CD14-positive monocyte (primary cell): Measurements from ENCODE around the gene MICU1. TPM values are rescaled to one million over a fixed set of nuclear protein-coding genes. Genes with fewer than 3 reads are reported as not detected.

Experiments
- DNase-seq, 3 donors: peaks; one replicate each; pipeline ENCODE4 v3.0.0-alpha.2; 2011 to 2022
- H2AFZ ChIP-seq: 2 replicates; pipeline ENCODE4 v1.6.0; 2012; ENCODE audit warnings: mild to moderate bottlenecking, low read depth, low read length, inconsistent platforms; ENCODE audit not compliant: insufficient read depth, poor library complexity, severe bottlenecking
- H3K27ac ChIP-seq, 2 donors: 1 replicate in 1 of 2; 2 replicates in 1 of 2; pipeline ENCODE4 v1.5.1; 2012 to 2013; ENCODE audit warnings: low read length in 2 of 2, control low read depth in 1 of 2, inconsistent platforms in 1 of 2, low read depth in 1 of 2, mild to moderate bottlenecking in 1 of 2
- H3K27me3 ChIP-seq, 2 donors: one replicate each; pipeline versions ENCODE4 v1.6.0 to v1.6.1; 2011 to 2013; ENCODE audit warnings: low read length in 2 of 2; ENCODE audit not compliant: control insufficient read depth in 2 of 2, insufficient read depth in 2 of 2
- H3K36me3 ChIP-seq, 2 donors: replicated peaks in 1 of 2; 1 replicate in 1 of 2; 2 replicates in 1 of 2; pipeline versions ENCODE4 v1.5.1 to v1.6.1; 2012 to 2013; ENCODE audit warnings: low read length in 2 of 2, control low read depth in 1 of 2, inconsistent platforms in 1 of 2, mild to moderate bottlenecking in 1 of 2; ENCODE audit not compliant: insufficient read depth in 2 of 2, control insufficient read depth in 1 of 2
- H3K4me1 ChIP-seq, 2 donors: 1 replicate in 1 of 2; 2 replicates in 1 of 2; pipeline versions ENCODE4 v1.5.1 to v1.6.1; 2012 to 2013; ENCODE audit warnings: low read length in 2 of 2, control low read depth in 1 of 2, inconsistent platforms in 1 of 2, mild to moderate bottlenecking in 1 of 2, moderate library complexity in 1 of 2; ENCODE audit not compliant: insufficient read depth in 2 of 2, control insufficient read depth in 1 of 2
- H3K4me2 ChIP-seq: replicated peaks from 2 replicates; pipeline ENCODE3; 2012; ENCODE audit warnings: low read length, moderate library complexity, mild to moderate bottlenecking; ENCODE audit not compliant: poor library complexity, severe bottlenecking; ENCODE audit errors: extremely low read depth
- H3K4me3 ChIP-seq, 3 experiments: fragments of 200-600 bp in 1 of 3; sonication (generic) in 1 of 3; replicated peaks in 1 of 3; 1 replicate in 2 of 3; 2 replicates in 1 of 3; pipeline ENCODE4 v1.5.1; 2011 to 2013; ENCODE audit warnings: low read length in 3 of 3, mild to moderate bottlenecking in 3 of 3, control low read depth in 2 of 3, low read depth in 2 of 3, inconsistent platforms in 1 of 3, moderate library complexity in 1 of 3
- H3K79me2 ChIP-seq: 2 replicates; pipeline ENCODE4 v1.6.0; 2012; ENCODE audit warnings: mild to moderate bottlenecking, control low read depth, inconsistent platforms, low read length, moderate library complexity; ENCODE audit not compliant: insufficient read depth
- H3K9ac ChIP-seq: 2 replicates; pipeline ENCODE4 v1.6.0; 2017; ENCODE audit warnings: low read length, mild to moderate bottlenecking; ENCODE audit not compliant: insufficient read depth, poor library complexity, severe bottlenecking
- H3K9me3 ChIP-seq, 2 donors: replicated peaks in 1 of 2; 1 replicate in 1 of 2; 2 replicates in 1 of 2; pipeline versions ENCODE4 v1.5.1 to v1.6.1; 2012 to 2013; ENCODE audit warnings: low read length in 2 of 2, control low read depth in 1 of 2; ENCODE audit not compliant: control insufficient read depth in 1 of 2, insufficient read depth in 1 of 2
- H4K20me1 ChIP-seq: 2 replicates; pipeline ENCODE4 v1.6.0; 2012; ENCODE audit warnings: mild to moderate bottlenecking, low read length, control low read depth, moderate library complexity; ENCODE audit not compliant: insufficient read depth
- H3K27ac Mint-ChIP-seq, 7 donors: one replicate each; pipeline ENCODE4 v1.8.0; 2020; ENCODE audit warnings: mild to moderate bottlenecking in 7 of 7, mixed read lengths in 7 of 7, moderate library complexity in 6 of 7, inconsistent platforms in 2 of 7
- H3K27me3 Mint-ChIP-seq, 3 donors: one replicate each; pipeline ENCODE4 v1.8.0; 2021 to 2022; ENCODE audit warnings: low read depth in 3 of 3, mild to moderate bottlenecking in 3 of 3, mixed read lengths in 3 of 3, moderate library complexity in 3 of 3, inconsistent platforms in 1 of 3
- H3K36me3 Mint-ChIP-seq, 2 donors: one replicate each; pipeline ENCODE4 v1.8.0; 2020; ENCODE audit warnings: mixed read lengths in 2 of 2, inconsistent platforms in 1 of 2, mild to moderate bottlenecking in 1 of 2
- H3K4me1 Mint-ChIP-seq: one replicate; pipeline ENCODE4 v1.8.0; 2020; ENCODE audit warnings: mild to moderate bottlenecking, mixed read lengths
- H3K4me3 Mint-ChIP-seq, 2 donors: one replicate each; pipeline ENCODE4 v1.8.0; 2020; ENCODE audit warnings: mild to moderate bottlenecking in 2 of 2, mixed read lengths in 2 of 2, moderate library complexity in 1 of 2
- H3K9me3 Mint-ChIP-seq, 7 donors: one replicate each; pipeline ENCODE4 v1.8.0; 2020 to 2022; ENCODE audit warnings: mixed read lengths in 7 of 7, mild to moderate bottlenecking in 6 of 7, moderate library complexity in 6 of 7, inconsistent platforms in 2 of 7
- CTCF ChIP-seq: fragments of 200-600 bp; IDR thresholded peaks from one replicate; pipeline ENCODE4 v1.8.0; 2022; ENCODE audit warnings: antibody characterized with exemption, mild to moderate bottlenecking
- WGBS: methylation state at CpG from one replicate; pipeline ENCODE4 v1.1.5; 2013; ENCODE audit warnings: missing lambda C conversion rate; ENCODE audit not compliant: insufficient coverage; 5-methylcytosine and 5-hydroxymethylcytosine counted together
- intact Hi-C, 2 donors: fragments of 100-400 bp; cut with micrococcal nuclease; formaldehyde crosslinking; loops; one replicate each; pipeline versions ENCODE4 v1.15.0 to v1.15.1; 2023
- polyA plus RNA-seq, 3 donors: library from polyadenylated mRNA; depleted of rRNA in 1 of 3; unstranded in 2 of 3; stranded (reverse) in 1 of 3; fragments of 300-500 nt in 2 of 3; fragments of >200 nt in 1 of 3; fragmentation: Illumina TruSeq in 2 of 3; gene quantifications; 1 replicate in 2 of 3; 2 replicates in 1 of 3; pipeline ENCODE4 v1.2.3, GENCODE V29; 2012 to 2021

MICU1 gene
- polyA plus RNA-seq, 3 donors: 51.1 to 76.4 (median 51.7) TPM

GRCh38 chr10:72365106-72365895 is 260.6 kb downstream of the MICU1 start:
- no peaks in the 10 kb centered on the region for H4K20me1 ChIP-seq
- Mint-ChIP-seq H3K36me3 (peaks cover 52 to 67% of the 10 kb centered on the region in 2 donors), H3K4me3 (no peak overlapping the region), H3K27me3 (no peaks in the 10 kb centered on the region), H3K27ac (peak overlapping the region in 5 of 7 donors; percentile 30 to 77 (median 50)), H3K4me1 (peaks cover 15% of the 10 kb centered on the region), H3K9me3 (no peaks in the 10 kb centered on the region)
- 87% methylated on average over 5 of the region's 7 CpGs for WGBS
- no peaks in the 10 kb centered on the region for H3K79me2 ChIP-seq
- no peak overlapping the region for H3K4me2 ChIP-seq
- no peak for TF ChIP-seq CTCF
- intact Hi-C loops: loop anchor here (2.0 to 10.0 kb wide), 5 partner anchors 200 to 700 kb away; partner anchors contain the start of gene MCU (in 2 of the 2)
- no peaks in the 10 kb centered on the region for H3K9me3 ChIP-seq
- no peak overlapping the region for H3K9ac ChIP-seq
- H3K27me3 ChIP-seq: no peaks in the 10 kb centered on the region
- H3K4me1 ChIP-seq: peaks cover 10 to 11% of the 10 kb centered on the region in 2 donors
- peaks cover 43 to 57% of the 10 kb centered on the region in 2 donors for H3K36me3 ChIP-seq
- peak overlapping the region in 1 of 2 donors; percentile 60 for H3K27ac ChIP-seq
- DNase-seq: no peak
- H2AFZ ChIP-seq: peak overlapping the region; percentile 72
- H3K4me3 ChIP-seq: no peak overlapping the region

GRCh38 chr10:72364239-72364777 is 261.6 kb downstream of the MICU1 start:
- peak overlapping the region; percentile 72 for H2AFZ ChIP-seq
- intact Hi-C loops: loop anchor here (2.0 to 10.0 kb wide), 5 partner anchors 200 to 798 kb away; partner anchors contain the start of gene MCU (in 2 of the 2)
- H3K4me2 ChIP-seq: peak overlapping the region; percentile 29
- peak overlapping the region in 5 of 7 donors; percentile 22 to 77 (median 56) for H3K27ac Mint-ChIP-seq
- H3K4me1 ChIP-seq: peaks cover 10 to 11% of the 10 kb centered on the region in 2 donors
- H3K79me2 ChIP-seq: no peaks in the 10 kb centered on the region
- peak; percentile 80 to 87 (median 85) for DNase-seq
- H3K27me3 Mint-ChIP-seq: no peaks in the 10 kb centered on the region
- H3K4me3 ChIP-seq: peak overlapping the region in 1 of 3 experiments; percentile 18
- peaks cover 48 to 57% of the 10 kb centered on the region in 2 donors for H3K36me3 Mint-ChIP-seq
- H3K9me3 Mint-ChIP-seq: no peaks in the 10 kb centered on the region
- no peak overlapping the region for H3K9ac ChIP-seq
- peak overlapping the region in 1 of 2 donors; percentile 65 for H3K4me3 Mint-ChIP-seq
- H3K4me1 Mint-ChIP-seq: peaks cover 15% of the 10 kb centered on the region
- H3K36me3 ChIP-seq: peaks cover 38 to 47% of the 10 kb centered on the region in 2 donors
- TF ChIP-seq CTCF: peak; percentile 83
- H3K27ac ChIP-seq: peak overlapping the region; percentile 26 to 60
- H3K27me3 ChIP-seq: no peaks in the 10 kb centered on the region
- WGBS: 1% methylated on average over 10 of the region's 12 CpGs
- H4K20me1 ChIP-seq: no peaks in the 10 kb centered on the region
- no peaks in the 10 kb centered on the region for H3K9me3 ChIP-seq
